Fibroblast of mammary gland (primary cell): ENCODE measurements around the gene ARSI.

Experiments used
- DNase-seq: peaks from one replicate; pipeline ENCODE4 v3.0.0-alpha.2; 2010; ENCODE audit warnings: low read depth
- H3K4me3 ChIP-seq: 2 replicates; pipeline ENCODE4 v1.5.1; 2011; ENCODE audit warnings: low read depth, mild to moderate bottlenecking, low read length, moderate library complexity; ENCODE audit not compliant: control insufficient read depth
- TF ChIP-seq, protein P1 (sequence below): conservative IDR thresholded peaks from 2 replicates; pipeline ENCODE4 v1.5.1; 2011; ENCODE audit warnings: low read depth, low read length, inconsistent platforms; ENCODE audit not compliant: control insufficient read depth, insufficient read depth

The ARSI gene

DNA sequence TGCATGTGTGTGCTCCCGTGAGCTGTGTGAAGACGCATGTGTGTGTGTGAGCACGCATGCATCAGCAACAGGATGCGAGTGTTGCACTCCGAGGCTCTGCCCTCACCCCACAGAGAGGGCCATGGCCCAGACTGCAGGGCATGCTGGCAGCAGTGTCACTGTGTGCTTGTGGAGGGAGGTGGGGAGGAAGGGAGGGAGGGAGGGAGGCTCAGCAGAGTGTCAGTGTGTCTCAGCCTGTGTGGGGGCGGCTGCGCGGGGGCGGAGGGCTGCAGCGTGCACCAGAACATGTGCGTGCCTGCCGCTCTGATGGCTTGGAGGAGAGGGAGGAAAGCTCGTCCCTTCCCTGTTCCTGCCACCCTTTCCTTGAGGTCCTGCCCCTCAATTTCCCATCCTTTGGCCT is 18.4 kb downstream of the ARSI start:
- TF ChIP-seq, protein P1, sequence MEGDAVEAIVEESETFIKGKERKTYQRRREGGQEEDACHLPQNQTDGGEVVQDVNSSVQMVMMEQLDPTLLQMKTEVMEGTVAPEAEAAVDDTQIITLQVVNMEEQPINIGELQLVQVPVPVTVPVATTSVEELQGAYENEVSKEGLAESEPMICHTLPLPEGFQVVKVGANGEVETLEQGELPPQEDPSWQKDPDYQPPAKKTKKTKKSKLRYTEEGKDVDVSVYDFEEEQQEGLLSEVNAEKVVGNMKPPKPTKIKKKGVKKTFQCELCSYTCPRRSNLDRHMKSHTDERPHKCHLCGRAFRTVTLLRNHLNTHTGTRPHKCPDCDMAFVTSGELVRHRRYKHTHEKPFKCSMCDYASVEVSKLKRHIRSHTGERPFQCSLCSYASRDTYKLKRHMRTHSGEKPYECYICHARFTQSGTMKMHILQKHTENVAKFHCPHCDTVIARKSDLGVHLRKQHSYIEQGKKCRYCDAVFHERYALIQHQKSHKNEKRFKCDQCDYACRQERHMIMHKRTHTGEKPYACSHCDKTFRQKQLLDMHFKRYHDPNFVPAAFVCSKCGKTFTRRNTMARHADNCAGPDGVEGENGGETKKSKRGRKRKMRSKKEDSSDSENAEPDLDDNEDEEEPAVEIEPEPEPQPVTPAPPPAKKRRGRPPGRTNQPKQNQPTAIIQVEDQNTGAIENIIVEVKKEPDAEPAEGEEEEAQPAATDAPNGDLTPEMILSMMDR, result no peak
- no peak overlapping the region for H3K4me3 ChIP-seq
- DNase-seq, result no peak

DNA sequence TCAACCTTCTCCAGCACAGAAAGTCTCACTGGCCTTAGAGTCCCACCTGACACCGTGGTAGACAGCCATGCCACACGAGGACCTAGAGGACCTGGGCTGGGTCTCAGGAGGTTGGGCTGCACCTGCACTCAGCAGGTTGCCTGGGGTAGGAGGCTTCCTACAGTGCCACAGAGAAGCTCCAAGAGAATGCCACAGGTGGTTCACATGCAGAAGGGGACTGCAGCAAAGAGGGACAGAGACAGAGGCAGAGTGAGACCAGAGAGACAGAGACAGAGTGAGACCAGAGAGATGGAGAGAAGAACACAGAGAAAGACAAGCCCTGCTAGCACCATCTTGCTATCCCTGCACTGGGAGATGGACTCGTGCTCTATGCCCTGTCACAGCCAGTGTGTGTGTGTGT is 18.8 kb downstream of the ARSI start:
- no peak for DNase-seq
- TF ChIP-seq, protein P1, result no peak
- no peak overlapping the region for H3K4me3 ChIP-seq

DNA sequence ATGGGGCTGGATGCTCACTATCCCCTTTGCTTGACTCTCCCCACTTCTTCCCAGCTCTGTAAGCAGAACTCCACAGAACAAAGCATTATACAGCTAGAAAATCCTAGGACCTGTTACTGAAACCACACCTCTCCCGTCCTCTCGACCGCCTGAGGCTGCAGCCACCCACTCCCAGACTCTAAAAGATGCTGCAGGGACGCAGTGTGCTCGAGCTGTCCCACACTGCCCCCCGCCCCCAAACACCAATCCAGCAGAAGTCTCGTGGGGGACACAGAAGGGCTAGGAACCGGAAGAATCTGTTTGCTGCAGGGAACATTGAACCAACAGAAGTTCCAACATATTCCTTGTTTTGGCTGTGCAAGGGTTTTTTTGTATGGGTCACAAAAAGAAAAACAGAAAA is 20.7 kb downstream of the ARSI start:
- no peak for DNase-seq
- H3K4me3 ChIP-seq, result no peak overlapping the region
- TF ChIP-seq, protein P1, result no peak

DNA sequence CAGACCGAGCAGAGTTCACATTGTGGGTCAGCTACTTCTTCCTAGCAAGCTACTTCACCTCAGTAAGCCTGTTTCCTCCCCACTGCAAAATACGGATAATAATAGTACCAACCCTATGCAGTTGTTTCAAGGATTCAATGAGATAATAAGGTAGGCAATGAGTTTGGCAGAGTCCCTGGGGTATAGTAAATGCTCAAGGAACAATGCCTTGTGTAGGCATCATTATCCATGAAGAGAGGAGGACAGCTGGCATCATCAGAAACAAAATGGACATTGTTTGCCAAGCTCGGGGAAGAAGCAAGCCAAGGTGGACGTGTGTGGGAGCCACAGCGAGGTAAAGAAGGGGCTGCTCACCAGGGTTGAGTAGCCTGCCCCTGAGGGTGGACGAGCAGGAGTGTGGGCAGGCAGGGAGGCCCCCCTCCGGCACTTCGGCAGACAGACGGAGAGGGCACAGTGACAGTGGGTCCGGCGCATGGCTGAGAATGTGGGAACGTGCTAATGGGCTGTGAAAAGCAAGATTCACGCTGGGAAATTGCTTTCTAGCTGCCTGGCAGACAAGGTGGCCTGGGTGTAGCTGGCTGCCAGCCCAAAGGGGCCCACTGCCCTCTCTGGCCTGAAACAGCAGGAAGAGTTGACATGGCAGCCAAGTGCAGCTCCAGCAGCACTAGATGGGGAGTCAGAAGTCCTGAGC is 23.2 kb downstream of the ARSI start:
- H3K4me3 ChIP-seq, result no peak overlapping the region
- TF ChIP-seq, protein P1, result no peak
- no peak for DNase-seq

DNA sequence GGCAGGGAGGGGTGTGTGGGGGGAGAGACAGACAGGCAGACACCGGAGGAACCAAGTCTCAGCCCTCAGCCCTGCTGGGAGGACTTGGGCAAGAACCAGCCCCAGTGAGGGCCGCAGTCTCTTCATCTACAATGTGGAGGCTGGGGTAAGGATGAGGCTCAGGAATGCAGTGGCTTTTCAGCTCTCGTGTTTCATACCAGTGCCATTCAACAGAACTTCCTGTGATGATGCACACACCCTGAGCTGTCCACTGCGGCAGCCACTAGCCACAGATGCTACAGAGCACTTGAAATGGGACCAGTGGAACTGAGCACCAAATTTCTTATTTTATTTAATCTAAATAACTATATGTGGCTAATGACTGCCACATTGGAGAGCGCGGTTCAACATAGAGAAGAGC is 23.8 kb downstream of the ARSI start:
- DNase-seq, result peak; percentile 82
- TF ChIP-seq, protein P1, result no peak
- no peak overlapping the region for H3K4me3 ChIP-seq

DNA sequence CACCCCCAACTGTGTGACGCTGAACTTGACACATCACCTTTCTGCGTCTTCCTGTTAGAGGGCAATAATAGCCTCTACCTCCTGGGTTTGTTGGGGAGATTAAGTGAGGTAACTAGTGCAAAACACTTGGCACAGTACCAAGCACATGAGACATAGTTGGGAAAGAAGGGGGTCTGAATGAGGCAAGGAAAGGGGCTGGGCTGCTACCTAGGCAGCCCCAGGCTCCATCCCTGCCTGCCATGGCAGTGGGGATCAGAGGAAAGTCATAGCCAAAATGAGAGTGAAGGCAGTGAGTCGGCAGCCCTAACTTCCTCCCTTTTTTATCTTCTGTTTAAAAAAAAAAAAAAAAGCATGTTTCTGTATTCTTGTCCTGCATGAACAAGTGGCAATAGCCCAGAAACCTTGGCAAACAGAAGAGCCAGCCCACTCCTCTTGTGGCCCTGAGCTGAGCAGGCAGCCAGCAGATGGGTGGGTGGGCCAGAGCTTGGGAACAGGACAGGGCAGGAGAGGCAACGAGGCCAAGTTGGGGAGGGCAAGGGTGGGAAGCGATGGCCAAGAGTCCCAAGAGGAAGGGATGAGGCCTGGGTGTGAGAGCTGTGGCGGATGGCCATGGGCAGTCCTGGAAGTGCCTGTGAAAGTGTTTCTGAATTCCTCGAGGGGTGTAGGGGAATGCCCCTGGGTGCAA is 24.5 kb downstream of the ARSI start:
- TF ChIP-seq, protein P1, result no peak
- no peak overlapping the region for H3K4me3 ChIP-seq
- DNase-seq, result peak; percentile 43
